Activated CD4-positive, alpha-beta T cell treated with anti-CD3 and anti-CD28 coated beads, Interleukin-2, amount 50 U/mL, for 24 hours (primary cell): Measurements from ENCODE around the gene PRKAR1B.
A peak's percentile ranks its signal among the peaks of the same experiment; 100 is the strongest.
"Not testable (repeated sequence)": the region's sequence is repeated elsewhere in the genome, so short reads cannot be mapped to it uniquely, and the experiment has no call there.

ENCODE experiments used
- DNase-seq, 2 donors: peaks; one replicate each; pipeline ENCODE4 v3.0.0-alpha.2; 2020; ENCODE audit warnings: low read depth in 1 of 2, low spot score in 1 of 2

PRKAR1B gene

DNA sequence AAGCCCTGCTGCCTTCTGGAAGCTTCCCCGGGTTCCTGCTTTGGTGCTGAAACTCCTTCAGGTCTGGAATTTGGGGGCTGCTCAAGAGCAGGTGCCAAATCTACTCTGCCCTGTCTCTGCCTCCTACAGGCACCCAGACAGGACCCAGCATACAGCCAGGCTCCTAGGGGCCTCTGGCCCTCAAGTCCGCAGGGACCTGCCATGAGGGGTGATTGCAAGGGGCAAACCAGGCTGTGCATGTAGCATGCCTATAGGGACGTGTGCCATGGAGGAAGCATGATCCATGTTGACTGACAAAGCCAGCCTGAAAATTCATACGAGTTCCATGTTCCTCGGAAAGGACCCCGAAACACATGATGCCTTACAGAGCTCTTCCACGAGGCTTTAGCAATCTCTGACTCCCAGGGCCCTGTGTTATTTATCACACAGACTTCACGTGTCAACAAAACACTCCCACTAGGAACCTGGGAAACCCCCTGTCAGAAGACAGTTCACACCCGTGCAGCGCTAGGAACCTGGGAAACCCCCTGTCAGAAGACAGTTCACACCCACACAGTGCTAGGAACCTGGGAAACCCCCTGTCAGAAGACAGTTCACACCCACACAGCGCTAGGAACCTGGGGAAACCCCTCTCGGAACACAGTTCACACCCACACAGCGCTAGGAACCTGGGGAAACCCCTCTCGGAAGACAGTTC lies 75.9 kb downstream of the PRKAR1B start:
- DNase-seq, result peak; percentile 12 to 32

DNA sequence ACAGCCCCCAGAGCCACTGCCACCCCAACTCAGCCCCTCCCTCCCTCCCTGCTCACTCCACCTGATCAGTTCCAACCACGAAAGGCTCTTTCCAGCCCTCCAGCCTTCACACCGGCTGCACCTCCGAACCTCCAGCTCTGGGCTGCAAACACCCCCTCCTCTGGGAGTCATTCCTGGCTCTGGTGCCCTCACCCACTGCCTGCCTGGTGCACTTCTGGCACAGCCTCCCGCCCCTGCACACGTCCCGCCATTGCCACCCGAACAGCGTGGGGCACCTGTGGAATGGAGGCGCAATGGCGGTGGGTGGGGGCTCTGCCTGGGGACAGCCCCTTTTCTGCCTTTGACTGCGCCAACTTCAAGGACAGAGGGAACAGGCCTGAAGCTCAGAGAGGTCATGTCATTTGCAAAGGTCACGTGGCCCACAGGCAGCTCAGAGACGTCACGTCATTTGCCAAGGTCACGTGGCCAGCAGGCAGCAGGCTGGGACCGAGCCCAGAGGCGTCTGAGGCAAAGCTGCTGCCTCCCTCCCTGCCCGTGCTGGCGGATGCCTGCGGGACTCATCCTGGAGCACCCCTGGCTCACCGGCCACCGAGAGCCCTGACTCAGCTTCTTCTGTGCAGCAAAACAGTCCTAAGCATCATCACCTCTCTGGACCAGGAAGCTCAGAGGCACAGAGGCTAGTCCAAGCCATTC lies 76.6 kb downstream of the PRKAR1B start:
- no peak for DNase-seq

DNA sequence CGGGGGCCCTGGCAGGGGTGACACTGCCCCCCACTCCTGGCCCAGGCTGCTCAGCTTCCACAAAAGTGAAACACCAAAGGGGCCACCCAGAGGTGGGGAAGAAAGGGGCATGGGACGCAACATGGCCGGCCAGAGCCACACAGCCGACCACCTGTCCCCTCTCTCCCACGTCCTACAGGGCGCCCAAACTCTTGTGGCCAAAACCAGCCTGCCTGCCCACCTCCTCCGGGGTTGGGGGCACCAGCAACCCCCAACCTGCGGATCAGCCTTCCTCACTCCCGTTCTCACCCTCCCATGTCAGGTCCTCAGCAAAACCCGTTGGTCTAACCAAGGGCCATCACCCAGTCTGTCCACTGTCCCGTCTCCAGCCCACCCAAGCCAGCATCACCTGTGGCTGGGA lies 80.1 kb downstream of the PRKAR1B start:
- no peak for DNase-seq

DNA sequence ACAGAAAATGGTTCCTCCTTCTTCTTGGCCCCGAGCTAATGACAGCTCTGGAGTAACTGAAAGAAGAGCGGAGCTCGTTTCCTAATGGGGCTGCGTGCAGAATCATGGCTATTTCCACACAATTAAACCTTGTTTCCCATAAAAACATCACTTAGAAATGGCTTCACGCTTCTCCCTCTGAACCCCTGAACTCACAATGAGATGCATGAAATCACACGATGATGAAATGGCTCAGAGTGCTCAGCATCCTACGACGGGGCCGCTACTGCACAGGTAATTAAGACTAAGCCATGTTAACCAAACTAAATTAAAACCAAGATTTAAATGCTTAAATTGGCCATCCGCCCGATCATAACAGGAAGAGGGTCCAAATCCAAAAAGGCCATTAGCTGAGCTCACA lies 80.6 kb downstream of the PRKAR1B start:
- no peak for DNase-seq

DNA sequence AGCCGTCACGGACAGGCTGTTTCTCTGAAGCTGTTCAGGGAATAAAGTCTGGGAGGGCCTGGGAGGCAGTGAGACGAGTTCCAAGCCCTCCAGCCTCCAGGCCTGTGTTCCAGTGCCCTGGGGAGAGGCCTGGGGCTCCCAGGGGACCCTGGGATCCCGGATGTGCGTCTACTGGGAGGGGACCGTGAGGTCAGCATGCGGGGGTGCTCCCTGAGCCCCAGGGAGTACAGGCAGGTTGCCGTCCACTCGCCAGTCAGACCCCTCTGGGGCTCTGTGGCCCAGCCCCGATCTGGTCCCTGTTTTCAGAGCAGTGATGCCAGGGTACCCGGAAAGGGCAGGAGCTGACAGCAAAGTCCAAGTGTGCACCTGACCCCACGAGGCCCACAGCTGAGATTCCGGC lies 81.5 kb downstream of the PRKAR1B start:
- no peak for DNase-seq

DNA sequence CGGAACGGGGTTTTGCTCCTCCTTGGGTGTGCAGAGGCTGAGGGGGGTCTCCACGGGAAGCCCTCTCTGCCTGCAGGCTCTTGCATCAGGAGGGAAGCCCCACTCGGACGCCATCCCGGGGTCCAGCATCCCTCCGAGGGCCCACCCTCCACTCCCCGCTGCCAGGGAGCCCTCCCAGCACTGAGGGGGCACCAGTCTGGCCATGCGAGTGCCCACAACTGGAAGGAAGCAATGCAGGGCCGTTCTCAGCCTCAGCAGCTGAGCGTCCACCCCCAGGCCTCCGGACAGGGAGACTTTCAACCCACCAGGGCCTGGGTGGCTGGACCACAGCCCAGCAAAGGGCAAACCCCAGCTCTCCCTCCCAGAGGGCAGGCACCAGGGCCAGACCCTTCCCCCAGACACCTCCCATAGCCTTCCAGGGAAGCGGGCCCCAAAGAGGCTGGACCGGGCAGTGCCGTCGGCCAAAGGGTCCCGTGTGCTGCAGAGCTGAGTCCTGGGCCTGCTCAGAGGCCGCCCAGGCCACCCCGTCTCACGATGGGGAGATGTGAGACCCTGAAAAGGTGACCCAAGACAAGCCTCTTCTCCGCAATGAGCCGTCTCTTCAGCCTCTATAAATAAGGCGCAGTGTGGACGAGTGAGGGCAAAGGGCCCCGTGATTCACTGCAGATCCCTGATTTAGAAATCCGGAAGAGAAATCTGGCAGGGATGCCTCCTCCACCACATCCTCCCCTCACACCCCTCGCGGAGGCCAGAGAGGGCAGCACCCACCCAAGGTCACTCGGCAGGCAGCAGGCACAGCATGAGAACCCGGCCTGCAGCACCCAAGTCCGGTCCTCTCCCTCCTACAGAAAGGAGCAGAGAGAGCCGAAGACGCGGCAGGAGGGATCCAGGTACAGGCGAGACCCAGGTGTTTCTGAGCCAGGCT lies 82.4 kb downstream of the PRKAR1B start:
- DNase-seq, result no peak

DNA sequence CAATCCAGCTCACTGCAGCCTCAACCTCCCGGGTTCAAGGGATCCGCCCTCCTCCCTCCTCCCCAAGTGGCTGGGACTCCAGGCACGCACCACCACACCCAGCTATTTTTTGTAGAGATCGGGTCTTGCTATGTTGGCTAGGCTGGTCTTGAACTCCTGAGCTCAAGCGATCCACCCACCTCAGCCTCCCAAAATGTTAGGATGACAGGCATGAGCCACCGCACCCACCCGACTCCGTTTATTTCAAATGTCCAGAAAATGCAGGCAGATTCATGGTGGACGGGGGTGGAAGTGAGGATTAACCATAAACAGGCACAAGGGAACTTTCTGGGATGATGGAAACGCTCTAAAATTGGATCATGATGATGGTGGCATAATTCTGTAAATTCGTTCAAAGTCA lies 85.1 kb downstream of the PRKAR1B start:
- no peak for DNase-seq

DNA sequence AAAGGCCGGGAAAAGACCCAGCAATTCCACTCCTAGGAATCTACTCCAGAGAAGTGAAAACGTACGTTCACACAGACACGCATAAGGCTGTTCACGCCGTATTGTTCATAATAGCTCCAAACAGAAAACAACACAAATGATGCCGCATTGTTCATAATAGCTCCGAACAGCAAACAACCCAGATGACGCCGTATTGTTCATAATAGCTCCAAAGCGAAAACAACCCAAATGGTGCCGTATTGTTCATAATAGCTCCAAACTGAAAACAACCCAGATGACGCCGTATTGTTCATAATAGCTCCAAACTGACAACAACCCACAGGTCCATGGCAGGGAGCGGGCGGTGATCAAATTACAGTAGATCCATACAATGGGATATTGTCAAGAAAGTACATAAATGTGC lies 85.8 kb downstream of the PRKAR1B start:
- DNase-seq, result no peak

DNA sequence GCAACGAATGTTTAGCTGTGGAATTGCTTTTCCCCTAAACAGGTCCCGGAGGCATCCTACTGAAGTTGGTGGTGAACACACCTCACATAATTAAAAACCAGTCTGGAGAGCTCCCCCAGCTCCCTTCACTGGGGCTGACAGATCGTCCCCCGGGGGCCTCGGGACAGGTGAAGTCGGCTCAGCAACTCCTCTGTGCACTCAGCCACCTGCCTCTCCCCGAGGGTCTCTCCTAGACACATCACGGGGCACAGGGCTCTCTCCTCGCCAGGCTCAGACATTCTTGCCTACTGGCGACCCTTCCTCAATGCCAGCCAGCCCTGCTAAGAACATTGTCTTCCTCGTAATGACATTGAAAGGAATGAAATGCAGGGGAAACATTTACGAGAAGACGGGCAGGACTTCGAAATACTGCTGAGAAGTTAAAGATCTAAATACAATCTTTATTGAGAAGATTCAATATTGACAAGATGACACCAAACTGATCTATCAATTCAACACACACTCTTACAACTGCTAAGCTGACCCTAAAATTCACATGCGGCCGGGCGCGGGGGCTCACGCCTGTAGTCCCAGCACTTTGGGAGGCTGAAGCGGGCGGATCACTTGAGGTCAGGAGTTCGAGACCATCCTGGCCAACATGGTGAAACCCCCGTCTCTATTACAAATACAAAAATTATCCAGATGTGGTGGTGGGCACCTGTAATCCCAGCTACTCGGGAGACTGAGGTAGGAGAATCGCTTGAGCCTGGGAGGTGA lies 88.6 kb downstream of the PRKAR1B start:
- no peak for DNase-seq

DNA sequence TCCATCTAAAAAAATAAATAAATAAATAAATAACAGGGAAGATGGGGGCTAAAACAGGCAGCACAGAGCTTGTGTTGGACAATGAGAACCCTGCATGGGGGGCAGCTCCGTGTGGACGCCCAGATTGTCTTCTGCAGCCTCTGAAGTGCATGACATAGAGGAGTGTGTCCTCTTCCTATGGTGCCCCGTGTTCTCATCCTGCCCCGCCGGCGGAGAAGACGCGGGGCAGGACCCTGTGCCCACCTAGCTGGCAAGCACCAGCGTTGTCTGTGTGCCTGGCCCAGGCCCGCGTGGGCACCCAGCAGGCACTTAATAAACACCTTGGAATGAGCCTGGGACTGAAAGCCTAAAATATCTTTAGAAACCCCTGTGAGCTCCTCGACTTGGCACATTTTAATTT lies 89.3 kb downstream of the PRKAR1B start:
- DNase-seq, result no peak

DNA sequence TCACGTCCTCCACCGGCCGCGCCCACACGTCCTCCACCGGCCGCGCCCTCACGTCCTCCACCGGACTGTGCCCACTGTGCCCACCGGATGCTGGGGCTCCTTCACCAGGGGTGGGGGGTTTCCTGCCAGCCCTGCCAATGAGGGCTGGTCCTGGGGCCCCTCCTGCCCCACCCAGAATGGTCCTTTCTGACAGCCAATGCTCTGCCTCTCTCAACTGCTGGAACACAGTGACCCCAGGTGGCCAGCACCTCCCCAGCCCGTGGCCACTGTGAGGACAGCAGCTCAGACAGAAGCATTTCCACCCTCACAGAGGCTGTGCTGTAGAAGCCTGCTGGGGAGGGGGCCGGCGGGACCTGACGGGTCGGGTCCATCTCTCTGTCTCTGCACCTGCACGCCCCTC lies 90.7 kb downstream of the PRKAR1B start:
- no peak for DNase-seq

DNA sequence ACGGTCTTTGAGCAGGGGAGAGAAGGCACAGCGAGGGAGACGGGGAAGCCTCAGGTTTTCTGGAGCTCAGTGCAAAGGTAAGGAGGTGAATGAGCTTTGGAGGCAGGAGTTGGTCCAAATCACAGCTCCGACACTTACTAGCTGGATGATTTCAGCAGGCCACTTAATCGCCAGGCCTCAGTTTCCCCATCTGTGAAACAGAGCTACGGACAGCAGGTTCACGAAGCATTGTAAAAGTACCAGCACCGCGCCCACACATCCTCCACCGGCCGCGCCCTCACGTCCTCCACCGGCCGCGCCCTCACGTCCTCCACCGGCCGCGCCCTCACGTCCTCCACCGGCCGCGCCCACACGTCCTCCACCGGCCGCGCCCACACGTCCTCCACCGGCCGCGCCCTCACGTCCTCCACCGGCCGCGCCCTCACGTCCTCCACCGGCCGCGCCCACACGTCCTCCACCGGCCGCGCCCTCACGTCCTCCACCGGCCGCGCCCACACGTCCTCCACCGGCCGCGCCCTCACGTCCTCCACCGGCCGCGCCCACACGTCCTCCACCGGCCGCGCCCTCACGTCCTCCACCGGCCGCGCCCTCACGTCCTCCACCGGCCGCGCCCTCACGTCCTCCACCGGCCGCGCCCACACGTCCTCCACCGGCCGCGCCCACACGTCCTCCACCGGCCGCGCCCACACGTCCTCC lies 91.2 kb downstream of the PRKAR1B start:
- not testable (repeated sequence) for DNase-seq

DNA sequence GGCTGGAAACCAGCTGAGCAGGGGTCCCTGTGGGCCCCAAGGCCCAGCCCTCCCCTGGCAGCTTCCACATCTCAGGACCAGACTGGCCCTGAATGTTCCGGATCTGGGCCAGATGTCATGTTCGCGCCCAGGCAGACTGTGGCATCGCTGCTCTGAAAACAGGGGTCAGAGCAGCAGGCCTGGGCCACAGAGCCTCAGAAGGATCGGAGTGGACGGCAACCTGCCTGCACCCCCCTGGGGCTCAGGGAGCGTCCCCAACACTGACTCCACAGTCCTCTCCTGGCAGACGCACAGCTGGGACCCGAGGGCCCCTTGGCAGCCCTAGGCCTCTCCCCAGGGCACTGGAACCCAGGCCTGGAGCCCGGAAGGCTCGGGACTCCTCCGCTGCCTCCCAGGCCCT lies 91.9 kb downstream of the PRKAR1B start:
- no peak for DNase-seq

DNA sequence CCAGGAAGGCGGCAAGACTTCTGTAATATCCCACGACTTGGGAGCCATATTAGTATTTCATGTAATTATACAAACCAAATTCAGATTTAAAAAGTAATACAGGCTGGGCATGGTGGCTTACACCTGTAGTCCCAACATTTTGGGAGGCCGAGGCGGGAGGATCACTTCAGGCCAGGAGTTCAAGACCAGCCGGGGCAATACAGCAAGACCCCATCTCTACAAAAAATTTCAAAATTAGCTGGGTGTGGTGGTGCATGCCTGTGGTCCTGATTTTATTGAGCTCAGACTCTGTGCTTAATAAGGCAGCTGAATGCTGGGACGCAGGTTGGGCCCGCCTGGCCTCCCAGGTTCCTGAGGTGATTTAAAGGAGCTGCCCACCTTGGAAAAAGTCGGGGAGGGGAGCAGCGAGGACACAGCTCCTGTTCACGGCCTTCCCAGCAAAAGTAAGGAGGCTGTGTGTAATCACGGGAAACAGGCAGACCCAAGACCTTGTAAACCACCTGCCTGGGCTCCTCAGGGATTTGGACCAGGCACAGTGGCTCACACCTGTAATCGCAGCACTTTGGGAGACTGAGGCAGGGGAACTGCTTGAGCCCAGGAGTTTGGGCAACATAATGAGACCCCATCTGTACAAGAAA lies 93.6 kb downstream of the PRKAR1B start:
- no peak for DNase-seq

DNA sequence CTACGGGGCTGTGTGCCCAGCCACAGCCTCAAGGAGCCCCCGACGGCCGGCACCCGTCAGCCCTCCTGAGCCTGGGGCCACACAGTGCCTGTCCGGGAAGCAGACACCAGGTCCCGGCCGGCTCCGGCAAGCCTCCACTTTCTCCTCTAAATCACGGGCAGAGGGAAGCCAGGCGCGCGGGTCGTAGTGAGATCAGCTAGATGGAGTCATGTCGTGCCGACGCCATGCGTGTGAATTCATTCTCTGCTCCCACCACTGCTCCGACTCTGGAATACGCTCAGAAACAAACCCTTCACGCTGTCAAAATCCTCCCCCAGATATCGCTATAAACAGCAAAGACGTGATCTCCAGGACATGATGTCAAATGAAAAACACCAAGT lies 94.3 kb downstream of the PRKAR1B start:
- DNase-seq, result no peak

DNA sequence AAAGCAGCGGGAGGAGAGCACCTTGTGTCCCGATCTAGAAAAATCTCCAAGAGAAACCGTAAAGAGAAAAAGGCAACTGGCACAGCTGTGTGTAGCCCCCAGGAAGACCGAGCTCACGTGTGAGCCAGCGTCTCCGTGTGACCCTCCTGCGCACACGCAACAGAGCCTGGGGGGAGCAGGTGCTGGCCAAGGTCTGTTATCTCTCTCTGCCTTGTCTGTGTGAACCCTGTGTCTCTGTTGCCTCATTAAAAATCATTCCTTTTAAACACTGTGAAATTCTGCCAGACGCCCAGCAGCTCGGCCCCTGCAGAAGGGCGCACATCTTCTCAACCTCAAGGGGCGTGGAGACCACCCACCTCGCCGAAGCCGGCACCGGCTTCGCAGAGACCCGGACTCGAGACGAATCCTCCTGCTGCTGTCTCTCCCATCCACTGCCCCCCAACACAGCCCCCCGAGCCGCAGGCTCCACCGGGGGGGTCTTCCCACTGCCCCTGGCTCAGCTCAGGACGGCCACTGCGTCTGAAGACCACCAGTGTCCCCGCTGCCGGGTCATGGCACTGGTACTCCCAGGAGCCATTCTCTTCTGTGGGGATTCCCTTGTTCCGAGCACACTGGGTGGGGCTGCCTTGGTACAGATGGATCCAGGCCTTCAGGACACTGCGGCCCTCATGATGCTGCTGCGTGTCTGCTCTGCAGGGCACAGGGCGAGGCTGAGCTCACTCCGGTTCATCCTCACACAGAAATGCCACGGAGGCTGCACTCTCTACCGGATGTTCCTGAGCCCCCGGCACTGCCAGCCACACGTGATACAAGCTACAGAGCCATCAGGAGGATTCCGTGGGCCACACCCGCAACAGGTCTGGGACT lies 94.9 kb downstream of the PRKAR1B start:
- no peak for DNase-seq

DNA sequence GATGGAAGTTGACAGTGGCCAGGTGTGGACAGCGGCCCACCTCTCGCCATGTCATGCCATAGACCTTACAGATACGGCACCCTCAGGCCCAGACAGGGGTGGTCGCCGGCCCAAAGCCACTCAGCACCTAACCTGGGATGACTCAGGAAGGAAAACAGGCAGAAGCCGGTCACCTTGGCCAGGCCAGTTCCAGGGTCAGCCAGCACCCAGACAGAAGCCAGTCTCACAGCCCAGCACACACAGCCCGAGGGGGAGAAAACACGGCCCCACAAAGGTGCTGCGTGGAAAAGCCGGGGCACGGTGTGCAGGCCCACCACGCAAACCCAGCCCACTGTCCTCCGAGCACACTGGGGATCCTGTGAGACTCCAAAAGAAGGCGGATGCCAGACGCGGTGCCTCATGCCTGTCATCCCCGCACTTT lies 95.8 kb downstream of the PRKAR1B start:
- no peak for DNase-seq

DNA sequence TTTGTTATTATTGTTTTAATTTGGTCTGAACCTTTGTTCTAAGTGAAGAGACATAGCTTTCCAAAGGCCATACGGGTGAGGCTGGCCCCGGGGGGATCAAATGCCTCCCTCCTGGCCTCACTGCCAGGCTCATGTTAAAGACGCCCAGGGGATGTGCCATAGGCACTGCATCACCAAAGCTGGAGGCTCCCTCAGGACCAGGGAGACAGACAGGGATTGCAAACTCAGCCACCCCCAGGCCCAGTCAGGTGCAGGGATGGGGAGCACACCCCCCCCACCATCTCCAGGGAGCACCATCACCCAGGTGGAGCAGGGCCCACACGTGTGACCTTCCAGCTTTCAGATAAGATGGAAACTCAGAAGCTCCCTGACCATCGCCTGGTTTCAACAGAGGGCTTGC lies 96.5 kb downstream of the PRKAR1B start:
- no peak for DNase-seq

DNA sequence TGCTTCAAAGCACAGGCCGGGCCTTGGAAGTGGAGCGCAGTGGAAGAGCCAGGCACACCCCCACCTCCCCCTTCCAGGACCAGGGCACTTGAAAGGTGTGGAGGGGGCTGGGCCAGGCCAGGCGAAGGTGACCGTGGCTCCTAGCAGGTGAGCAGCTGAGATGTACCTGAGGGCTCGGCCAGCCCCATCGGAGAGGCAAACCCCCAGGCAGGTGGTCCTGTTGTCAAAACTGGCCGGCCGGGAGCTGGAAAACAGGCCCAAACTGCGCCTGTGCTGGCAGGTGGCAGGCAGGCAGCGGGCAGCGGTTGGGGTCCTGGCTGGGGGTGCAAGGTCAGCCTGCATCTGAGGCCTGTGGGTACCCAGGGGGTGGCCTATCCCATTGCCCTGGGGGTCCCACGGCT lies 97.0 kb downstream of the PRKAR1B start:
- no peak for DNase-seq
